Keratinocyte (primary cell): Measurements from ENCODE around the gene PADI1. TPM values are rescaled to one million over a fixed set of nuclear protein-coding genes. Genes with fewer than 3 reads are reported as not detected.

Experiments
- DNase-seq: peaks from one replicate; pipeline ENCODE4 v3.0.0-alpha.2; 2011; ENCODE audit warnings: low read depth, missing footprints, low spot score
- FAIRE-seq: peaks from 2 replicates; lab custom pipeline; 2011; peaks lifted over from hg19 to GRCh38; lab: Jason Lieb, UNC
- H2AFZ ChIP-seq: 2 replicates; pipeline ENCODE4 v1.6.0; 2012; ENCODE audit warnings: low read length, control low read depth, inconsistent platforms; ENCODE audit not compliant: control insufficient read depth
- H3K27ac ChIP-seq: 2 replicates; pipeline ENCODE4 v1.5.1; 2011; ENCODE audit warnings: low read length; ENCODE audit not compliant: control insufficient read depth, insufficient read depth
- H3K27me3 ChIP-seq: 3 replicates; pipeline ENCODE4 v1.6.0; 2011; ENCODE audit warnings: low read length; ENCODE audit not compliant: control insufficient read depth, insufficient read depth; ENCODE audit errors: extremely low read depth
- H3K36me3 ChIP-seq, 2 experiments: 2 replicates in 1 of 2; 3 replicates in 1 of 2; pipeline ENCODE4 v1.5.1; 2011; ENCODE audit warnings: low read length in 2 of 2, mild to moderate bottlenecking in 1 of 2; ENCODE audit not compliant: control insufficient read depth in 2 of 2, insufficient read depth in 2 of 2; ENCODE audit errors: extremely low read depth in 1 of 2
- H3K4me1 ChIP-seq: 3 replicates; pipeline ENCODE4 v1.5.1; 2011; ENCODE audit warnings: low read length; ENCODE audit not compliant: control insufficient read depth, insufficient read depth; ENCODE audit errors: extremely low read depth
- H3K4me2 ChIP-seq: 3 replicates; pipeline ENCODE4 v1.6.0; 2011; ENCODE audit warnings: low read depth, low read length; ENCODE audit not compliant: control insufficient read depth, insufficient read depth; ENCODE audit errors: extremely low read depth
- H3K4me3 ChIP-seq, 3 experiments: fragments of 200-600 bp in 1 of 3; sonication (generic) in 1 of 3; 2 replicates in 2 of 3; 3 replicates in 1 of 3; pipeline ENCODE4 v1.5.1; 2011 to 2016; ENCODE audit warnings: low read length in 3 of 3, mild to moderate bottlenecking in 3 of 3, control low read depth in 2 of 3, inconsistent platforms in 1 of 3, low read depth in 1 of 3, mixed read lengths in 1 of 3, mixed run types in 1 of 3, moderate library complexity in 1 of 3; ENCODE audit not compliant: control insufficient read depth in 2 of 3, insufficient read depth in 2 of 3; ENCODE audit errors: extremely low read depth in 1 of 3
- H3K79me2 ChIP-seq: 2 replicates; pipeline ENCODE4 v1.6.0; 2012; ENCODE audit warnings: low read length; ENCODE audit not compliant: control insufficient read depth, insufficient read depth
- H3K9ac ChIP-seq: 3 replicates; pipeline ENCODE4 v1.6.0; 2011; ENCODE audit warnings: low read length; ENCODE audit not compliant: control insufficient read depth, insufficient read depth; ENCODE audit errors: extremely low read depth
- H3K9me1 ChIP-seq: 3 replicates; pipeline ENCODE4 v1.6.0; 2011; ENCODE audit warnings: low read length; ENCODE audit not compliant: control insufficient read depth, insufficient read depth; ENCODE audit errors: extremely low read depth
- H3K9me3 ChIP-seq: 2 replicates; pipeline ENCODE4 v1.5.1; 2012; ENCODE audit warnings: low read depth, low read length; ENCODE audit not compliant: control insufficient read depth
- H4K20me1 ChIP-seq: 3 replicates; pipeline ENCODE4 v1.6.0; 2011; ENCODE audit warnings: low read length; ENCODE audit not compliant: control insufficient read depth, insufficient read depth; ENCODE audit errors: extremely low read depth
- EZH2 ChIP-seq: IDR thresholded peaks from one replicate; pipeline ENCODE4 v1.6.1; 2012; ENCODE audit warnings: inconsistent platforms, mild to moderate bottlenecking, low read length, moderate library complexity
- dilution Hi-C: fragments of 300-500 bp; cut with MboI; formaldehyde crosslinking; loops from one replicate; pipeline ENCODE4 v1.7.0; 2020; ENCODE audit warnings: low sequenced_read_pairs; ENCODE audit not compliant: extremely low pct_ligation_motif_present
- polyA plus RNA-seq, 5 experiments: library from polyadenylated mRNA; depleted of rRNA in 3 of 5; stranded (reverse) in 3 of 5; stranded (forward) in 1 of 5; unstranded in 1 of 5; fragments of >200 nt; gene quantifications; 1 replicate in 1 of 5; 2 replicates in 3 of 5; 3 replicates in 1 of 5; pipeline versions ENCODE4 v1.2.1 to v1.2.3, GENCODE V29; 2011 to 2012; ENCODE audit warnings: missing spikeins in 2 of 5, low read depth in 1 of 5, low replicate concordance in 1 of 5
- TF ChIP-seq, protein P1 (sequence below), 3 experiments: IDR thresholded peaks in 1 of 3; conservative IDR thresholded peaks in 1 of 3; optimal IDR thresholded peaks in 1 of 3; 2 replicates in 2 of 3; 3 replicates in 1 of 3; pipeline versions ENCODE3 to v1.5.1; 2011; ENCODE audit warnings: low read length in 3 of 3, mild to moderate bottlenecking in 3 of 3, moderate library complexity in 2 of 3, control low read depth in 1 of 3, inconsistent platforms in 1 of 3; ENCODE audit not compliant: insufficient read depth in 2 of 3; ENCODE audit errors: extremely low read depth in 1 of 3

Gene PADI1
- polyA plus RNA-seq, 1 donor (not counting 4 experiments of a cell fraction or from before 2014, with no cell fraction given), result 0.96 TPM

GRCh38 chr1:17280436-17280835 is 75.5 kb downstream of the PADI1 start:
- Histone ChIP-seq H3K9ac (no peak overlapping the region), H4K20me1 (no peaks in the 10 kb centered on the region), H3K4me1 (peaks cover 27% of the 10 kb centered on the region), H3K4me3 (no peak overlapping the region), H3K9me1 (no peaks in the 10 kb centered on the region), H3K79me2 (no peaks in the 10 kb centered on the region), H3K36me3 (no peaks in the 10 kb centered on the region), H3K27ac (no peak overlapping the region), H3K27me3 (no peaks in the 10 kb centered on the region), H3K9me3 (no peaks in the 10 kb centered on the region), H3K4me2 (no peak overlapping the region), H2AFZ (no peak overlapping the region)
- FAIRE-seq, result no peak
- TF ChIP-seq, protein P1, sequence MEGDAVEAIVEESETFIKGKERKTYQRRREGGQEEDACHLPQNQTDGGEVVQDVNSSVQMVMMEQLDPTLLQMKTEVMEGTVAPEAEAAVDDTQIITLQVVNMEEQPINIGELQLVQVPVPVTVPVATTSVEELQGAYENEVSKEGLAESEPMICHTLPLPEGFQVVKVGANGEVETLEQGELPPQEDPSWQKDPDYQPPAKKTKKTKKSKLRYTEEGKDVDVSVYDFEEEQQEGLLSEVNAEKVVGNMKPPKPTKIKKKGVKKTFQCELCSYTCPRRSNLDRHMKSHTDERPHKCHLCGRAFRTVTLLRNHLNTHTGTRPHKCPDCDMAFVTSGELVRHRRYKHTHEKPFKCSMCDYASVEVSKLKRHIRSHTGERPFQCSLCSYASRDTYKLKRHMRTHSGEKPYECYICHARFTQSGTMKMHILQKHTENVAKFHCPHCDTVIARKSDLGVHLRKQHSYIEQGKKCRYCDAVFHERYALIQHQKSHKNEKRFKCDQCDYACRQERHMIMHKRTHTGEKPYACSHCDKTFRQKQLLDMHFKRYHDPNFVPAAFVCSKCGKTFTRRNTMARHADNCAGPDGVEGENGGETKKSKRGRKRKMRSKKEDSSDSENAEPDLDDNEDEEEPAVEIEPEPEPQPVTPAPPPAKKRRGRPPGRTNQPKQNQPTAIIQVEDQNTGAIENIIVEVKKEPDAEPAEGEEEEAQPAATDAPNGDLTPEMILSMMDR (optimal IDR thresholded peaks at IDR 0.05 in 1 of 3, IDR thresholded peaks at IDR 0.05 in 1 of 3, conservative IDR thresholded peaks at IDR 0.05 in 1 of 3; ENCODE audit: extremely low read depth in 1 of 3, insufficient read depth in 2 of 3, low read length in 3 of 3), result no peak
- no peak for TF ChIP-seq EZH2
- DNase-seq, result no peak
- dilution Hi-C loops, result loop anchor here (10.0 kb wide), 1 partner anchor 74 kb away; no protein-coding TSS in a partner anchor

GRCh38 chr1:17280894-17281293 is 76.0 kb downstream of the PADI1 start:
- no peaks in the 10 kb centered on the region for H3K9me3 ChIP-seq
- H3K9me1 ChIP-seq, result no peaks in the 10 kb centered on the region
- dilution Hi-C loops, result loop anchor here (10.0 kb wide), 1 partner anchor 74 kb away; no protein-coding TSS in a partner anchor
- no peaks in the 10 kb centered on the region for H3K79me2 ChIP-seq
- no peak overlapping the region for H3K4me2 ChIP-seq
- TF ChIP-seq, protein P1 (optimal IDR thresholded peaks at IDR 0.05 in 1 of 3, IDR thresholded peaks at IDR 0.05 in 1 of 3, conservative IDR thresholded peaks at IDR 0.05 in 1 of 3; ENCODE audit: extremely low read depth in 1 of 3, insufficient read depth in 2 of 3, low read length in 3 of 3), result no peak
- TF ChIP-seq EZH2, result no peak
- no peak overlapping the region for H2AFZ ChIP-seq
- DNase-seq, result no peak
- H4K20me1 ChIP-seq, result no peaks in the 10 kb centered on the region
- H3K9ac ChIP-seq, result no peak overlapping the region
- H3K36me3 ChIP-seq, result no peaks in the 10 kb centered on the region
- FAIRE-seq, result no peak
- peaks cover 27% of the 10 kb centered on the region for H3K4me1 ChIP-seq
- no peaks in the 10 kb centered on the region for H3K27me3 ChIP-seq
- no peak overlapping the region for H3K27ac ChIP-seq
- H3K4me3 ChIP-seq, result no peak overlapping the region
